MM.1S (cell line): ENCODE data around the gene FAM24B.

ENCODE experiments used
- DNase-seq: peaks from one replicate; pipeline ENCODE4 v3.0.0-alpha.2; 2015
- H2AFZ ChIP-seq: fragments of 300-600 bp; sonication (generic); 2 replicates; pipeline ENCODE4 v1.6.0; 2016; ENCODE audit warnings: antibody characterized with exemption, low read length
- H3F3A ChIP-seq: fragments of 300-600 bp; sonication (generic); 2 replicates; pipeline ENCODE4 v1.6.1; 2016; ENCODE audit warnings: mild to moderate bottlenecking, antibody characterized with exemption, low read length, moderate library complexity, mixed read lengths; ENCODE audit not compliant: insufficient read depth
- H3K27ac ChIP-seq: fragments of 300-600 bp; sonication (generic); 2 replicates; pipeline ENCODE4 v1.5.1; 2016; ENCODE audit warnings: mild to moderate bottlenecking, low read length
- H3K27me3 ChIP-seq: fragments of 300-600 bp; sonication (generic); replicated peaks from 2 replicates; pipeline ENCODE4 v1.6.0; 2016; ENCODE audit warnings: low read length; ENCODE audit not compliant: insufficient read depth
- H3K36me3 ChIP-seq: fragments of 300-600 bp; sonication (generic); replicated peaks from 2 replicates; pipeline ENCODE4 v1.6.1; 2016; ENCODE audit warnings: mild to moderate bottlenecking, low read length, mixed read lengths; ENCODE audit not compliant: insufficient read depth
- H3K4me1 ChIP-seq: fragments of 300-600 bp; sonication (generic); 2 replicates; pipeline ENCODE4 v1.6.1; 2016; ENCODE audit warnings: low read length, mixed read lengths
- H3K4me2 ChIP-seq: fragments of 300-600 bp; sonication (generic); 2 replicates; pipeline ENCODE4 v1.6.0; 2016; ENCODE audit warnings: low read depth, low read length
- H3K4me3 ChIP-seq: fragments of 300-600 bp; sonication (generic); 2 replicates; pipeline ENCODE4 v1.5.1; 2016; ENCODE audit warnings: low read length, mixed read lengths
- H3K79me2 ChIP-seq: fragments of 300-600 bp; sonication (generic); 2 replicates; pipeline ENCODE4 v1.6.1; 2016; ENCODE audit warnings: mixed run types, low read length, mixed read lengths
- H3K9ac ChIP-seq: fragments of 300-600 bp; sonication (generic); 2 replicates; pipeline ENCODE4 v1.6.1; 2016; ENCODE audit warnings: low read length, mixed read lengths
- H3K9me2 ChIP-seq: fragments of 300-600 bp; sonication (generic); replicated peaks from 2 replicates; pipeline ENCODE4 v1.6.1; 2016; ENCODE audit warnings: mild to moderate bottlenecking, low read length, mixed read lengths; ENCODE audit not compliant: insufficient read depth
- H3K9me3 ChIP-seq: fragments of 300-600 bp; sonication (generic); replicated peaks from 2 replicates; pipeline ENCODE4 v1.6.1; 2016; ENCODE audit warnings: mild to moderate bottlenecking, low read length, mixed read lengths; ENCODE audit not compliant: insufficient read depth
- H4K20me1 ChIP-seq: fragments of 300-600 bp; sonication (generic); 2 replicates; pipeline ENCODE4 v1.6.1; 2016; ENCODE audit warnings: mild to moderate bottlenecking, low read length, moderate library complexity, mixed read lengths; ENCODE audit not compliant: insufficient read depth
- CTCF ChIP-seq: fragments of 300-600 bp; sonication (generic); IDR thresholded peaks from 2 replicates; pipeline ENCODE4 v1.5.1; 2016; ENCODE audit warnings: antibody characterized with exemption, low read length, mixed read lengths
- EZH2 ChIP-seq: fragments of 300-600 bp; sonication (generic); optimal IDR thresholded peaks from 2 replicates; pipeline ENCODE3; 2017; ENCODE audit warnings: low read depth, mild to moderate bottlenecking, antibody characterized with exemption, low read length, mixed read lengths
- EZH2phosphoT487 ChIP-seq: fragments of 300-600 bp; sonication (generic); IDR thresholded peaks from 2 replicates; pipeline ENCODE4 v1.6.1; 2018; ENCODE audit warnings: antibody characterized with exemption, low read length

FAM24B gene

GRCh38 chr10:122879339-122880273 lies at the start of gene FAM24B:
Gene FAM24B, minus strand, starts transcription at chr10:122879581. Its CDS starts 29,066 bp downstream, at chr10:122850515.
- TF ChIP-seq EZH2: no peak
- no peak for TF ChIP-seq CTCF
- no peak for TF ChIP-seq EZH2phosphoT487
- peak within 1 kb of the TSS; percentile 63; the same call in 1 of the 2 replicates for H3K9ac ChIP-seq
- H3K36me3 ChIP-seq: no peaks in the 10 kb centered on the region
- H4K20me1 ChIP-seq: no peaks in the 10 kb centered on the region
- H3K4me3 ChIP-seq: peak within 1 kb of the TSS; percentile 70
- H3K9me3 ChIP-seq: no peaks in the 10 kb centered on the region
- 0 out of 2 replicates have a peak, but pooled peaks cover 2% of the 10 kb centered on the region for H3F3A ChIP-seq
- H3K9me2 ChIP-seq: no peaks in the 10 kb centered on the region
- peaks cover 4% of the 10 kb centered on the region for H3K4me1 ChIP-seq
- H2AFZ ChIP-seq: peak within 1 kb of the TSS; percentile 92
- peaks cover 45% of the 10 kb centered on the region for H3K79me2 ChIP-seq
- H3K27me3 ChIP-seq: no peaks in the 10 kb centered on the region
- DNase-seq: peak; percentile 99
- peak within 1 kb of the TSS; percentile 76; the same call in 1 of the 2 replicates for H3K27ac ChIP-seq
- H3K4me2 ChIP-seq: peak within 1 kb of the TSS; percentile 89

GRCh38 chr10:122915700-122916099 lies 36.3 kb upstream of the FAM24B start:
- Histone ChIP-seq H3F3A (no peaks in the 10 kb centered on the region), H3K4me2 (no peak overlapping the region), H3K9me3 (no peaks in the 10 kb centered on the region), H3K9me2 (no peaks in the 10 kb centered on the region), H3K9ac (no peak overlapping the region), H3K79me2 (no peaks in the 10 kb centered on the region), H3K36me3 (no peaks in the 10 kb centered on the region), H3K27ac (no peak overlapping the region), H2AFZ (no peak overlapping the region), H3K27me3 (no peaks in the 10 kb centered on the region), H3K4me1 (no peaks in the 10 kb centered on the region), H4K20me1 (no peaks in the 10 kb centered on the region), H3K4me3 (no peak overlapping the region)
- TF ChIP-seq EZH2phosphoT487: no peak
- TF ChIP-seq CTCF: no peak
- no peak for TF ChIP-seq EZH2
- no peak for DNase-seq

- peak; percentile 58 for DNase-seq
- H3F3A ChIP-seq: no peaks in the 10 kb centered on the region
- no peak for TF ChIP-seq CTCF
- no peak for TF ChIP-seq EZH2
- no peak for TF ChIP-seq EZH2phosphoT487
Measured at GRCh38 chr10:122911889-122912484, 32.6 kb upstream of the FAM24B start.

More at GRCh38 chr10:122911889-122912484, 32.6 kb upstream of the FAM24B start:
- Histone ChIP-seq H3K9me2 (no peaks in the 10 kb centered on the region), H3K4me3 (no peak overlapping the region), H3K79me2 (no peaks in the 10 kb centered on the region), H3K27me3 (no peaks in the 10 kb centered on the region), H4K20me1 (no peaks in the 10 kb centered on the region), H3K9ac (no peak overlapping the region), H3K9me3 (no peaks in the 10 kb centered on the region), H3K4me2 (no peak overlapping the region), H3K27ac (no peak overlapping the region), H3K36me3 (no peaks in the 10 kb centered on the region), H2AFZ (no peak overlapping the region), H3K4me1 (no peaks in the 10 kb centered on the region)
